Ramos (cell line): ENCODE data around the gene EHBP1.
"Not testable (repeated sequence)": the region's sequence is repeated elsewhere in the genome, so short reads cannot be mapped to it uniquely, and the experiment has no call there.

ENCODE experiments used
- in situ Hi-C: fragments of 300-500 bp; cut with MboI; formaldehyde crosslinking; loops from one replicate; pipeline ENCODE4 v1.14.3; 2022; ENCODE audit warnings: low sequenced_read_pairs; ENCODE audit not compliant: unreplicated experiment

EHBP1 gene

DNA sequence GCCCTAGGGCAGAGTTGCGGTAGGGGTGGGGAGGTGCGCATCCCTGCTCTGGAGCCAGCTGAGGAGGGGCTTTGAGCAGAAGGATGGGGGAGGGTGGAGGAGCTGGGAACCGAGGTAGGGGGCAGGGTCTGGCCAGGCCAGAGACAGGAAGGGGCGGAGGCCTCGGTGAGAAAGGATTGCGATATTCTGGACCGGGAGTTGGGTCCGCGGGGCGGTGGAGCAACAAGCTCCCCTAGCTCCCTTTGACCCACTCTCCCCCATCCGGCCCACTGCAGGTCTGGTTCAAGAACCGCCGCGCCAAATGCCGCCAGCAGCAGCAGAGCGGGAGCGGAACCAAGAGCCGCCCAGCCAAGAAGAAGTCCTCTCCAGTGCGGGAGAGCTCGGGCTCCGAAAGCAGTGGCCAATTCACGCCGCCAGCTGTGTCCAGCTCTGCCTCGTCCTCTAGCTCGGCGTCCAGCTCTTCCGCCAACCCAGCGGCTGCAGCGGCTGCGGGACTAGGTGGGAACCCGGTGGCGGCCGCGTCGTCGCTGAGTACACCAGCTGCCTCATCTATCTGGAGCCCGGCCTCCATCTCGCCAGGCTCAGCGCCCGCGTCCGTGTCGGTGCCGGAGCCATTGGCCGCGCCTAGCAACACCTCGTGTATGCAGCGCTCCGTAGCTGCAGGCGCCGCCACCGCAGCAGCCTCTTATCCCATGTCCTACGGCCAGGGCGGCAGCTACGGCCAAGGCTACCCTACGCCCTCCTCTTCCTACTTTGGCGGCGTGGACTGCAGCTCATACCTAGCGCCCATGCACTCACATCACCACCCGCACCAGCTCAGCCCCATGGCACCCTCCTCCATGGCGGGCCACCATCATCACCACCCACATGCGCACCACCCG lies 350.0 kb downstream of the EHBP1 start:
- in situ Hi-C loops, result no loop called here

GRCh38 chr2:63056107-63057050 lies 350.9 kb downstream of the EHBP1 start:
- in situ Hi-C loops, result no loop called here

GRCh38 chr2:63057249-63058143 lies 352.0 kb downstream of the EHBP1 start:
- in situ Hi-C loops, result no loop called here

DNA sequence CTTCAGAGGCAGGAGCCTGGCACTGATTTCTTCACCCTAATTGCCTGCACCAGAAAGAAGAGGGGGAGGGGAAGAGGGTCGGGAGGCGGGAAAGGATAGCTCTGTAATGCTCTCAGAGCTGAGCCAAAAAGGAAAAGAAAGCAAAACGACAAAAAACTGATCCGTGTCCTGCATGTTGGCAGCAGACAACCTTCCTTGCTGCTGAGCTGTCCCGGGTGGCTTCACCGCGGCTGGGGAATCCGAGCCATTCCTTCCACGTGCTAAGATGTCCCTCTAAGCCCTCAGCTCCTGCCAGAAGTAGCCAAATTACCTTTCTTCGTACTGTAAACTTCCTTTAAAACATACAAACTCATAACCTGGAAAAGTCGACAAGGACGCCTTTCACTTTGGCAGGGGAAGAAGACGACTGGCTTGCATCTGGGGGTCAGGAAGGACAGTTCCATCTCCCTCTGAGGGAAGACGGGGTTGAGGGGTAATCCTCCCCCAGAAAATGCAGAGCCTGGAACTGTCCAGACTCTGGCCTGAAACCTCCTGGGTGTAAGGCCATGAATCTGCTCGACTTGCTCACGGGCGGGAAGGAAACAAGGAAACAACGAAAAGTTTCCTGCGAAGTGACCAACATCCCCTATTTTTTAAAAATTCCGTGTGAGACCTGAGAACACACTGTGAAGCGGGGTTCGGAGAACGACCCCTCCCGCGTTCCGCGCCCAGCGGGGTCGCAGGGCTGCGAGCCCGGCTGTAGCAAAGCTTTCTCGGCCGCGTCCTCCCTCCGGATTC lies 352.8 kb downstream of the EHBP1 start:
- in situ Hi-C loops, result no loop called here

GRCh38 chr2:63058921-63059792 lies 353.6 kb downstream of the EHBP1 start:
- in situ Hi-C loops, result no loop called here

DNA sequence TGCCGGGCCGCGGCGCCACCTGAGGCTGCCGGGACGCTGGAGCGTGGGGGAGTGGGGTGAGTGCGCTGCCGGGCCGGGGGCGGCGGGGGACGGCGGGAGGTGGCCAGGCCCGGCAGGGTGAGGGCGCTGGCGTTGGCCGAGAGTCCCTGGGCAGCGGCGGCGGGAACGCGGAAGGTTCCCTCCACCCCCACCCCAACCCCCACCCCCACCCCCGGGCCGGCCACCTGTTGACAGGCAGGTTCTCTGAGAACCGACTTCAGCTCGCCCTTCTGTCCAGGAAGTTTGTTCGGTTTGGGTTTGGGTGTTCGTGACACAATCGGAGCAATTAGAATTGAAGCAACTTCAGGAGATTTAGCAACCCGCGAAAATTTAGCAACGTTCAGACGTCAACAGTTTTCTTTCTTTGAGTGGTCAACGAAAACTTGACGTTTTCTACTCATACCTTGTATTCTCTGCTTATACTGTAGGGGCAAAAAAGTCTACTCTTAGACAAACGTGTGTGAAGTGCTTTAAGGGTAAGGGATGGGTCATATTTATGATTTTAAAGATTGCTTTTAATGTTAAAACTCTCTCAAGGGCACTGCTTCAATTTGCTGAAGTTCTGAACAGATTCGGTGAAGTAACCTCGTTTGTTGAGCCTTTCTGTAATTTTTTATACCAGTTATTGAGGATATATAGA lies 354.4 kb downstream of the EHBP1 start:
- in situ Hi-C loops, result no loop called here

GRCh38 chr2:63060472-63060991 lies 355.0 kb downstream of the EHBP1 start:
- in situ Hi-C loops, result no loop called here

- in situ Hi-C loops, result no loop called here
Observed at GRCh38 chr2:63064197-63064596, 358.7 kb downstream of the EHBP1 start.

DNA sequence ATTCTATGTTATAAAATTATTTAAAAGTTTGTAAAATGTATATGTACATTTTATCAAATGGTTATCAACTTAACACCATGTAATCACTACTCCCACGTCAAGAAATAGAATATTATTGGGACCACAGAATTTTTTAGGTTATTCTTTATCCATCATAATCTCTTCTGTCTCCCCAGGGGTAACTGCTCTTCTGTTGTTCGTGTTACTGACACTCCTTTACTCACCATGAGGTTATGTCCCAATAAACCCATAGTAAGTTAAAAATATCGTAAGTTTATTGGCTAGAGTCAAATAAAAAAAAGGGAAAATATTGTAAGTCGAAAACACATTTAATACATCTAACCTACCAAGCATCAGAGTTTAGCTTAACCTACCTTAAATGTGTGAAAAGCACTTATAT lies 359.1 kb downstream of the EHBP1 start:
- in situ Hi-C loops, result no loop called here

GRCh38 chr2:63066265-63066664 lies 360.8 kb downstream of the EHBP1 start:
- in situ Hi-C loops, result no loop called here

GRCh38 chr2:63066838-63067237 lies 361.3 kb downstream of the EHBP1 start:
- in situ Hi-C loops, result no loop called here

GRCh38 chr2:63071664-63072063 lies 366.2 kb downstream of the EHBP1 start:
- in situ Hi-C loops, result no loop called here

DNA sequence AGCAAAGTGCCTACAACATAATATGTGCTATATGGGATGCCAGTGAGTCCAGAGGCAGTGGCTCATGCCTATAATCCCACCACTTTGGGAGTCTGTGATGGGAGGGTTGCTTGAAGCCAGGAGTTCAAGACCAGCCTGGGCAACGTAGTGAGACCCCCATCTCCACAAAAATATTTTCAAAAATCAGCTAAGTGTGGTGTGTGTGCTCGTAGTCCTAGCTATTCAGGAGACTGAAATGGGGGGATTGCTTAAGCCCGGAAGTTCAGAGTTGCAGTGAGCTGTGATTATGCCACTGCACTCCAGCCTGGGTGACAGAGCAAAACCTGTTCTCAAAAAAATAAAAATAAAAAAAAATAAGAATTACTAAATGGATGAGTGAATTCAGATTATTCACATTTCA lies 368.5 kb downstream of the EHBP1 start:
- in situ Hi-C loops, result no loop called here

DNA sequence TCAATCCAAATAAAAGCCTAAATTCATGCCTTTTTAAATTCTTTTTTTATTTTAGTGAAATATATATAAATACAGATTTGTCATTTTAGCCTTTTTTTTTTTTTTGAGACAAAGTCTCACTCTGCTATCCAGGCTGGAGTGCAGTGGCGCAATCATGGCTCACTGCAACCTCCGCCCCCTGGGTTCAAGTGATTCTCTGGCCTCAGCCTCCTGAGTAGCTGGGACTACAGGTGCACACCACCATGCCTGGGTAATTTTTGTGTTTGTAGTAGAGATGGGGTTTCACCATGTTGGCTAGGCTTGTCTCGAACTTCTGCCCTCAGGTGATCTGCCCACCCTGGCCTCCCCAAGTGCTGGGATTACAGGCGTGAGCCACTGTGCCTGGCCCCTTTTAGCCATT lies 368.9 kb downstream of the EHBP1 start:
- in situ Hi-C loops, result not testable (repeated sequence)

- in situ Hi-C loops, result no loop called here
Observed at GRCh38 chr2:63078852-63079606, 373.5 kb downstream of the EHBP1 start.

DNA sequence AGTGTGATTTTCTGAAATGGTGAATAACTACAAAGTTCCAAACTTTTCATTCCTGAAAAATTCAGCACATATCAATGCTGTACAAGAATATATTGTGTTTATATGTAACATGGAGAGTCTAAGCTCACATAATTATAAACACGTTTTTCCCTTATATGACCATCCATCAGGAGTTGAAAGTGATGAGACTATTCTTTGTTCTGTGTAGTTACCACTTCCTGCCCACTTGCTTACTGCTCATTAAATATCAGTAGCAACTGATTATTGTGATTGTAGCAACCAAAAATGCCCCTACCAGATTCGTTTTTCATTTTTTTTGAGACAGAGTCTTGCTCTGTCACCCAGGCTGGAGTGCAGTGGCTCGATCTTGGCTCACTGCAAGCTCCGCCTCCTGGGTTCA lies 375.9 kb downstream of the EHBP1 start:
- in situ Hi-C loops, result no loop called here

DNA sequence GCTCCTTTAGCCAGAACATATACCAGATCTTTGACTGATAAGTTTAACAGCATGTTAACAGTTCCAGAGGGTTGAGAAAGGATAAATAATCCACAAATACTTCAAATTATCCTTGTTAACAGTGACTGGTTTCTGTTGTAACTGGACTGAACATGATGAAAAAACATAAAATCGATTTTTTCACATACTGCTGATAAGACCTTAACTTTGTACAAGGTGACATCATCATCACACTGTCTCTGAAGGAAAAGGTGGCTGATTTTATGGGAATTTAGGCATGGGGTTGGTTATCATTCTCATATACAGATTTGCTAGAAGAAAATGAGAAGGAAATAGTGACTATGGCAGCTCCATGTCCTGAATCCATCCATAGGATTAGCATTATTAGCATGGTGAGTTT lies 381.2 kb downstream of the EHBP1 start:
- in situ Hi-C loops, result no loop called here
